ENCODE measurements around the gene OPA1. TPM values are rescaled to one million over a fixed set of nuclear protein-coding genes. Genes with fewer than 3 reads are reported as not detected.

The OPA1 gene
- total and polyA plus RNA-seq, 2 of the 4 experiments (the other 2 are of a cell fraction): 17.8 to 73.7 TPM

DNA sequence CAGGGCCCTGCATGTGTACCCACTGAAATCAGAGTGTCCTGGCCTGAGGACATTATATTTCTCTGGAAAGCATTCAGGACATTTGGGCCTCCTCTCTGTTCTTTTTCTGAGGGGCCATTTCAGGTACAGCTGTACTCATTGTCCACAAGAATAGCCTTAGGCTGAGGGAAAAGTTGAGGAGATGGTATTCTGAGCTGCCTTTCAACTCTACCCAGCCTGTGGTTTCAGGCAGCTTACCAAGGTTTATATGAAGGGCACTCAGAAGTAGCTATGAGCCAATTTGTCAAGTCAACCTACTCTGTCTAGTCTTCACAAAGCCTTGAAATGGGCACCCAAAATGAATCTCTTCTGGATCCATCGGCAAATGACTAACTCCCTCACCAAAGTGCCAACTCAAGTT is 47.7 kb upstream of the OPA1 start:
- H3K4me1 ChIP-seq (ENCODE audit: control insufficient read depth, insufficient read depth, low read length): no peaks in the 10 kb centered on the region
- no peaks in the 10 kb centered on the region for H3K36me3 ChIP-seq (ENCODE audit: control insufficient read depth, insufficient read depth, low read length)
- H3K27ac ChIP-seq (ENCODE audit: insufficient read depth, low read length): no peak overlapping the region
- DNase-seq: no peak
- TF ChIP-seq MAZ (IDR thresholded peaks at IDR 0.05; ENCODE audit: borderline replicate concordance, low read depth, low read length): no peak
- TF ChIP-seq RCOR1 (IDR thresholded peaks at IDR 0.05; ENCODE audit: insufficient replicate concordance, low read length): no peak
- no peak for TF ChIP-seq BHLHE40 (IDR thresholded peaks at IDR 0.05; ENCODE audit: low read depth, low read length)
- TF ChIP-seq RAD21 (IDR thresholded peaks at IDR 0.05; ENCODE audit: low read length): no peak
- TF ChIP-seq, protein P1, sequence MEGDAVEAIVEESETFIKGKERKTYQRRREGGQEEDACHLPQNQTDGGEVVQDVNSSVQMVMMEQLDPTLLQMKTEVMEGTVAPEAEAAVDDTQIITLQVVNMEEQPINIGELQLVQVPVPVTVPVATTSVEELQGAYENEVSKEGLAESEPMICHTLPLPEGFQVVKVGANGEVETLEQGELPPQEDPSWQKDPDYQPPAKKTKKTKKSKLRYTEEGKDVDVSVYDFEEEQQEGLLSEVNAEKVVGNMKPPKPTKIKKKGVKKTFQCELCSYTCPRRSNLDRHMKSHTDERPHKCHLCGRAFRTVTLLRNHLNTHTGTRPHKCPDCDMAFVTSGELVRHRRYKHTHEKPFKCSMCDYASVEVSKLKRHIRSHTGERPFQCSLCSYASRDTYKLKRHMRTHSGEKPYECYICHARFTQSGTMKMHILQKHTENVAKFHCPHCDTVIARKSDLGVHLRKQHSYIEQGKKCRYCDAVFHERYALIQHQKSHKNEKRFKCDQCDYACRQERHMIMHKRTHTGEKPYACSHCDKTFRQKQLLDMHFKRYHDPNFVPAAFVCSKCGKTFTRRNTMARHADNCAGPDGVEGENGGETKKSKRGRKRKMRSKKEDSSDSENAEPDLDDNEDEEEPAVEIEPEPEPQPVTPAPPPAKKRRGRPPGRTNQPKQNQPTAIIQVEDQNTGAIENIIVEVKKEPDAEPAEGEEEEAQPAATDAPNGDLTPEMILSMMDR (conservative IDR thresholded peaks at IDR 0.05; ENCODE audit: low read depth, low read length): no peak
- TF ChIP-seq CHD1 (IDR thresholded peaks at IDR 0.05; ENCODE audit: low read depth, low read length): no peak
- TF ChIP-seq MAFK (IDR thresholded peaks at IDR 0.05; ENCODE audit: low read depth, low read length): no peak
- no peak for TF ChIP-seq CEBPB (IDR thresholded peaks at IDR 0.05; ENCODE audit: low read depth, low read length)
- TF ChIP-seq, protein P2, sequence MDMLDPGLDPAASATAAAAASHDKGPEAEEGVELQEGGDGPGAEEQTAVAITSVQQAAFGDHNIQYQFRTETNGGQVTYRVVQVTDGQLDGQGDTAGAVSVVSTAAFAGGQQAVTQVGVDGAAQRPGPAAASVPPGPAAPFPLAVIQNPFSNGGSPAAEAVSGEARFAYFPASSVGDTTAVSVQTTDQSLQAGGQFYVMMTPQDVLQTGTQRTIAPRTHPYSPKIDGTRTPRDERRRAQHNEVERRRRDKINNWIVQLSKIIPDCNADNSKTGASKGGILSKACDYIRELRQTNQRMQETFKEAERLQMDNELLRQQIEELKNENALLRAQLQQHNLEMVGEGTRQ (IDR thresholded peaks at IDR 0.05; ENCODE audit: low read depth, low read length): no peak
- TF ChIP-seq NFE2L2 (IDR thresholded peaks at IDR 0.05; ENCODE audit: low read depth, low read length): no peak
- no peak for TF ChIP-seq POLR2A (IDR thresholded peaks at IDR 0.05; ENCODE audit: low read depth, low read length)
- no peak for TF ChIP-seq FOS (IDR thresholded peaks at IDR 0.05; ENCODE audit: low read depth, low read length)
- TF ChIP-seq, protein P3, sequence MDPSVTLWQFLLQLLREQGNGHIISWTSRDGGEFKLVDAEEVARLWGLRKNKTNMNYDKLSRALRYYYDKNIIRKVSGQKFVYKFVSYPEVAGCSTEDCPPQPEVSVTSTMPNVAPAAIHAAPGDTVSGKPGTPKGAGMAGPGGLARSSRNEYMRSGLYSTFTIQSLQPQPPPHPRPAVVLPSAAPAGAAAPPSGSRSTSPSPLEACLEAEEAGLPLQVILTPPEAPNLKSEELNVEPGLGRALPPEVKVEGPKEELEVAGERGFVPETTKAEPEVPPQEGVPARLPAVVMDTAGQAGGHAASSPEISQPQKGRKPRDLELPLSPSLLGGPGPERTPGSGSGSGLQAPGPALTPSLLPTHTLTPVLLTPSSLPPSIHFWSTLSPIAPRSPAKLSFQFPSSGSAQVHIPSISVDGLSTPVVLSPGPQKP (IDR thresholded peaks at IDR 0.05; ENCODE audit: borderline replicate concordance, low read depth, low read length): no peak
- TF ChIP-seq SMC3 (IDR thresholded peaks at IDR 0.05; ENCODE audit: low read depth, low read length): no peak
- TF ChIP-seq MXI1 (IDR thresholded peaks at IDR 0.05; ENCODE audit: borderline replicate concordance, low read depth, low read length): no peak
- TF ChIP-seq RFX5 (IDR thresholded peaks at IDR 0.05; ENCODE audit: low read depth, low read length): no peak
- no peak overlapping the region for H3K4me2 ChIP-seq (ENCODE audit: low read depth, low read length)
- POLR2A ChIA-PET (ENCODE audit: unreplicated experiment): no interaction called here
- no peak overlapping the region for H2BK20ac ChIP-seq (ENCODE audit: low read depth, low read length)
- H4K8ac ChIP-seq (ENCODE audit: low read depth in 2 of 2, low read length in 2 of 2): no peak overlapping the region
- H2AFZ ChIP-seq (replicated peaks; ENCODE audit: low read length, poor library complexity): no peak overlapping the region
- no peak overlapping the region for H3K14ac ChIP-seq (replicated peaks; ENCODE audit: low read depth, low read length)
- H3K4ac ChIP-seq (ENCODE audit: low read depth, low read length): no peak overlapping the region
- no peak overlapping the region for H2AK9ac ChIP-seq (replicated peaks; ENCODE audit: low read depth, low read length, poor library complexity)
- intact Hi-C loops (cut with micrococcal nuclease) (no loop called here), in situ Hi-C loops (cut with MboI; ENCODE audit: low sequenced_read_pairs) (no loop called here), dilution Hi-C loops (cut with HindIII; ENCODE audit: low sequenced_read_pairs, unreplicated experiment) (no loop called here)
- no peak overlapping the region for H3K23ac ChIP-seq (ENCODE audit: low read depth, low read length)
- no TSS peak for BruUV-seq (replicated peaks)
- H2BK5ac ChIP-seq (ENCODE audit: low read depth, low read length, poor library complexity, severe bottlenecking): no peak overlapping the region
- no peaks in the 10 kb centered on the region for H3K79me1 ChIP-seq (ENCODE audit: low read depth in 1 of 2, low read length in 2 of 2)
- no peaks in the 10 kb centered on the region for H3K27me3 ChIP-seq (ENCODE audit: control insufficient read depth, insufficient read depth, low read length)
- no peak overlapping the region for H4K5ac ChIP-seq (ENCODE audit: low read depth, low read length)
- H4K20me1 ChIP-seq (ENCODE audit: insufficient read depth, low read length): no peaks in the 10 kb centered on the region
- H3K4me3 ChIP-seq (ENCODE audit: insufficient read depth, low read depth, low read length): no peak overlapping the region
- no peaks in the 10 kb centered on the region for H3K9me1 ChIP-seq (ENCODE audit: insufficient read depth, low read length)
- no peak overlapping the region for H2AK5ac ChIP-seq (ENCODE audit: low read depth, low read length)
- no peaks in the 10 kb centered on the region for H3K9me3 ChIP-seq (ENCODE audit: control insufficient read depth, insufficient read depth, low read length)
- no peak overlapping the region for H2BK120ac ChIP-seq (ENCODE audit: low read depth, low read length)
- WGBS, 2 experiments (ENCODE audit: extremely low coverage in 2 of 2, insufficient read length in 1 of 2): no CpG with 5 or more reads among the region's 1 CpG
- no peak overlapping the region for H3K56ac ChIP-seq (ENCODE audit: extremely low read depth, insufficient read depth, low read length)
- H4K91ac ChIP-seq (ENCODE audit: insufficient read depth, low read depth, low read length): no peak overlapping the region
- CTCF ChIA-PET: no interaction called here
- H3K9ac ChIP-seq (ENCODE audit: low read depth, low read length): no peak overlapping the region
- H3K18ac ChIP-seq (ENCODE audit: low read depth, low read length): no peak overlapping the region
- H2BK15ac ChIP-seq (ENCODE audit: low read depth, low read length): no peak overlapping the region
- ATAC-seq (ENCODE audit: low read depth): no peak
